AG09309 (cell line): Measurements from ENCODE around the gene MAML2.

Experiments used
- DNase-seq: peaks from one replicate; pipeline ENCODE4 v3.0.0-alpha.2; 2010; ENCODE audit warnings: low read depth
- H3K4me3 ChIP-seq: 2 replicates; pipeline ENCODE4 v1.5.1; 2011; ENCODE audit warnings: mild to moderate bottlenecking, low read depth, low read length, moderate library complexity; ENCODE audit not compliant: control insufficient read depth
- CTCF ChIP-seq: IDR thresholded peaks from 2 replicates; pipeline ENCODE4 v1.5.1; 2011; ENCODE audit warnings: mild to moderate bottlenecking, low read depth, low read length, inconsistent platforms; ENCODE audit not compliant: insufficient read depth, control insufficient read depth; ENCODE audit errors: missing control alignments

Gene MAML2

GRCh38 chr11:96168623-96169022 lies 174.4 kb downstream of the MAML2 start:
- H3K4me3 ChIP-seq = no peak overlapping the region
- peak; percentile 82 for DNase-seq
- no peak for TF ChIP-seq CTCF

GRCh38 chr11:96167787-96168186 lies 175.2 kb downstream of the MAML2 start:
- H3K4me3 ChIP-seq = no peak overlapping the region
- no peak for DNase-seq
- no peak for TF ChIP-seq CTCF

- H3K4me3 ChIP-seq = no peak overlapping the region
- no peak for TF ChIP-seq CTCF
- DNase-seq = no peak
Observed at GRCh38 chr11:96167203-96167758, 175.7 kb downstream of the MAML2 start.

GRCh38 chr11:96162816-96163499 lies 180.0 kb downstream of the MAML2 start:
- peak; percentile 85 for DNase-seq
- H3K4me3 ChIP-seq = no peak overlapping the region
- no peak for TF ChIP-seq CTCF

- H3K4me3 ChIP-seq = no peak overlapping the region
- no peak for TF ChIP-seq CTCF
- DNase-seq = no peak
Observed at GRCh38 chr11:96161307-96162089, 181.5 kb downstream of the MAML2 start.

- no peak overlapping the region for H3K4me3 ChIP-seq
- no peak for TF ChIP-seq CTCF
- no peak for DNase-seq
Observed at GRCh38 chr11:96160732-96161306, 182.2 kb downstream of the MAML2 start.
